NOMO-1 treated with DMSO at 0.1 percent for 48 hours (cell line): Measurements from ENCODE around the gene TNNC2.

Experiments
- DNase-seq: peaks from one replicate; lab custom pipeline; 2025; ENCODE audit not compliant: unreplicated experiment; lab: John Stamatoyannopoulos, UW

Gene TNNC2

GRCh38 chr20:45788351-45788750, 38.8 kb downstream of the TNNC2 start:
- no peak for DNase-seq

DNA sequence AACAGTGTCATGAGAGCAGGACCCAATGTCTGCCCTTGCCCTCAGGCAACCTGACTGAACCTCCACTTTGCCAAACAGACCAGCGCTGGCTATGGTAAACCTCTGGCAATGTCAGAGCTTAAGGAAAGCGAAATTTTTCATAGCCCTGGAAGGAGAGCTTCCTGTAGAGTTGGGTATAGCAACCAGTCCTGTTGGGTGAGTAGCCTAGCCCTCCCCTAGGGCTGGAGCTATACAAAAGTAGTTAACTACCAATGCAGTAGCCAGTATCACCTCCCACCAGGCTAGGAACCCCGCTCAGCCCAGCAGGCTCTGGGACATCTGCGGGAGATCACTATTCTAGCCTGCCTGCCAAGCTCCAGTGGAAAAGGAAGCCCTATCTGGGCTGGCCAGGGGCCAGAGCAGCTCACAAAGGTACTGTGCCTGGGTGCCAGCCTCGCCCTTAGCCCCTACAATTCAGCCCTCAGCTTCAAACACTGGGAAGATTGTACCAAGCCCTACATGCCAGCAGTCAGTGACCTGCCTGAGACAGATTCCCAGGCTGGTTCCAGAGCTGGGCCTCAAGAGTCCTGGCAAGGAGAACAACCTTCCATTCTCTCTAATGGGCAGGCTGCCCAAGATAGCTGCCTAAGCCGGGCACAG, 43.3 kb downstream of the TNNC2 start:
- no peak for DNase-seq

DNA sequence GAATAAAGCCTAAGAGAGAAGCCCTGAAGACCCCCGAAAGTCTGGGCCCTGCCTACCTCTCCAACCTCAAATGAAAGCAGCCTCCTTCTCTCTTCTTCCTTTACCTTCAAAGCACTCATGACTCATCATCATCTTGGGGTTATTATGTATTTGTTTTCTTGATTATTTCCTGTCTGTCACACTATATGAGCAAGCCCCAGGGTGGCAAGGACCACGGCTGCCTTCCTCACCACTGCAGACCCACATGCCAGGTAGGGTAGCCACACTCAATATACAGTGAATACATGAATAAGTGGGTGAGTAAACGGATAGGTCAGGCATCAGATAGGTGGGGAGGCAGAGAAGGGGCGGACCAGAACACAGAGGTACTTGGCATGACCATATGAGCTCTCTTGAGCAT, 44.2 kb downstream of the TNNC2 start:
- no peak for DNase-seq

DNA sequence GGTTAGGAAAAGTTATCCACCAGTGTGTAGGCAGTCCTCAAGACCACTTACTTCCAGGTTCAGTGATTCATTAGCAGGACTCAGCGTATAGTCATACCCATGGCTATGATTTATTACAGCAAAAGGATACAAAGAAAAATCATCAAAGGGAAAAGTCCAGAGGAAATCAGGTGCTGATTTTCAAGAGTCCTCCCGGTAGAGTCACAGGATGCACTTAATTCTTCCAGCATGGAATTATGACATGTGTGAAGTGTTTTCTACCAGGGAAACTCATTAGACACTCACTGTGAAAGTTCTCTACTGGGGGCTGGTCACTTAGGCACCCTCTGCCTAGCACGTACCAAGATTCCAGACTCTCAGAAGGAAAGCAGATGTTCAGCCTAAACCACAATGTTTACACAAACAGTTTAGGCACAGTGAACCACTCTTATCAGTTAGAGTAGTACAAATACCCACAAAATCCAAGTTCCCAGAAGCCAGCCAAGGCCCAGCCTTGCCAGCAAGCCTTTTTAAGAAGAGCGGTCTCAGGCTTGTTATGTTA, 45.7 kb downstream of the TNNC2 start:
- DNase-seq, result no peak

- no peak for DNase-seq
Measured at GRCh38 chr20:45780159-45780558, 47.0 kb downstream of the TNNC2 start.

- DNase-seq, result peak; percentile 16
Measured at GRCh38 chr20:45779011-45779915, 47.8 kb downstream of the TNNC2 start.

DNA sequence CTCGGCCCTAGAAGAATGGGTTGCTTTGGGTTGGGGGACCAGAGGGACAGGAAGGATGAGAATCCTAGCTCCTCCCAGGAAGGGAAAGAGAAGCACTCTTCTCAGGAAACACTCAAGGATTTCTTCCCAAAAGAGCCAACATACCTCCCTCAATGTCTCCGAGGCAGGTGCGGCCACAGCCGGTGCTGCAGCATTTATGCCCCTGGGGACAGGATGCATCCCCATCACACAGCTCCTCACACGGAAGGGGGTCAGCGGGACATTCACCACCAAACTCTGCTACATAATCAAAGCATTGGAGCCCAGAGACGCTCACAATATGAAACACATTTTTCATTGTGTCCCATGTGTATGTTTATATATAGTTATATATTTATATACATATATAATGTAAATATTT, 50.2 kb downstream of the TNNC2 start:
- no peak for DNase-seq

GRCh38 chr20:45775411-45775810, 51.7 kb downstream of the TNNC2 start:
- DNase-seq, result no peak

DNA sequence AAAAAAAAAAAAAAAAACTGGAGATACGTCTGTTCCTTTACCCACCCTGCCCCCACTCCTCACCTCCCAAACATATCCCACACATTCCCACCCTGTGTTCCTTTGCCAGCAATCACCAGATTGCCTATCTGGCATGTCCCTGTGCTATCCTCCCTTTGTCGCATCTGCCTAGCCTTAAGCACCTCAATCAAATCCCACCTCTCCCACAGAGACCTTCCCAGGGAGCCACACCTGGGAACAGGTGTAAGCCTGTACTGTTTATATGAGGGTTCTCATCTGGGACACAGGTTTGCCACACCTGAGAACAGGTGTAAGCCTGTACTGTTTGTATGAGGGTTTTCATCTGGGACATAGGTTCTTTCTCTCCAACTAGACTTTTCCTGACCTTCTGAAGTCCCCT, 52.2 kb downstream of the TNNC2 start:
- no peak for DNase-seq
